Left lung (tissue), 10 donors: ENCODE results near the gene PDE4DIP. TPM values are rescaled to one million over a fixed set of nuclear protein-coding genes. Genes with fewer than 3 reads are reported as not detected.
"Not testable (repeated sequence)": the region's sequence is repeated elsewhere in the genome, so short reads cannot be mapped to it uniquely, and the experiment has no call there.

Source experiments
- ATAC-seq: fragments of 200-7000 bp; cut with Tn5 transposase; one replicate; pipeline ENCODE4 v1.9.1; 2020; ENCODE audit warnings: moderate library complexity
- DNase-seq, 4 donors: peaks; one replicate each; pipeline ENCODE4 v3.0.0-alpha.2; 2013 to 2020
- H3K27ac ChIP-seq, 2 donors: fragments of 200-600 bp; sonication (generic) in 1 of 2; one replicate each; pipeline versions ENCODE4 v1.5.0 to v1.8.0; 2020 to 2021
- H3K27me3 ChIP-seq, 2 donors: fragments of 200-600 bp; sonication (generic) in 1 of 2; one replicate each; pipeline versions ENCODE4 v1.5.0 to v1.8.0; 2020 to 2021
- H3K36me3 ChIP-seq, 2 donors: fragments of 200-600 bp; sonication (generic) in 1 of 2; one replicate each; pipeline versions ENCODE4 v1.5.0 to v1.8.0; 2020 to 2021
- H3K4me1 ChIP-seq, 2 donors: fragments of 200-600 bp; one replicate each; pipeline ENCODE4 v1.8.0; 2021
- H3K4me3 ChIP-seq, 2 donors: fragments of 200-600 bp; sonication (generic) in 1 of 2; one replicate each; pipeline versions ENCODE4 v1.5.0 to v1.8.0; 2020 to 2021; ENCODE audit warnings: mild to moderate bottlenecking in 1 of 2
- H3K9me3 ChIP-seq, 2 donors: fragments of 200-600 bp; sonication (generic) in 1 of 2; one replicate each; pipeline versions ENCODE4 v1.5.0 to v1.8.0; 2020 to 2021
- intact Hi-C, 2 donors: fragments of 100-400 bp; cut with DNase I; formaldehyde crosslinking; loops; one replicate each; pipeline versions ENCODE4 v1.11.2 to v1.14.2; 2022
- polyA plus RNA-seq, 6 donors: library from polyadenylated mRNA; unstranded; fragments of 120-200 nt; gene quantifications; one replicate each; pipeline ENCODE4 v1.2.1, GENCODE V29; 2013; ENCODE audit not compliant: insufficient read length in 6 of 6
- total RNA-seq, 2 donors: library from RNA; stranded (reverse); fragmentation: NEBNext Ultra II Directional; extraction: Animal tissue kit (Norgen Biotek cat#: 25700); gene quantifications; one replicate each; pipeline ENCODE4 v1.2.1, GENCODE V29; 2021
- donor health status: DM: no; HTN: yes; CAD: no.
- donor health status: DM: no; HTN: no; CAD: no.

Gene PDE4DIP
- total and polyA plus RNA-seq, 8 donors: 46.3 to 139 (median 61.5) TPM

DNA sequence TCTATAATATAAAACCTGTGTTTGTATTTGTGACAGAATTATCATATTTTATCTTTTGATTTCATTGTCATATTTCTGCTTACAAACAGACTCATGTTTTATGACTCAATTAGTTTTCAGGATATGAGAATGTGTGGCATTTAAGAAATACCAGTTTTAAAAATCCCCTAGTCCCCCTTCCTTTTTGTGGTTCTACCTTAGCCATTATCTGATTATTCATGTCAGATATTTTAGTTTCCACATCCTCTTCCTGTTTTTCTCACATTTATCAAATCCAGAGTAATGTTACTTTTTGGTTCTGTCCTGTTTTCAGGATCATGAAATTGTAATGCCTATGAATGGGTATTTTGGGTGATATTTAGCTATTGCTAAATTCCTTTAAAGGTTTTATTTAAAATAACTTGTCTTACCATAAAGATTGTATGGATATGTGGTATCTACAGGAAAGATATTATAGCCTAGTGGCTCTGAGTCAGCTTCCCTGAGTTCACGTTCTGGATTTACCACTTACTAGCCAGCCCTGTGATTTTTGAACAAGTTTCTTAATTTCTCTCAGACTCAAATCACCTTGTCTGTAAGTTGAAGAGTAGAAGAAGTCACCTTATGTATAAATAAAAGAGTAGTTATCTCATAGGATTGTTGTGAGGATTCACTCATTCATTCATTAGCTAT lies 131.8 kb downstream of the PDE4DIP start:
- peaks cover 0 to 36% of the 10 kb centered on the region in 2 donors for H3K36me3 ChIP-seq
- DNase-seq, H3K4me1 ChIP-seq, intact Hi-C loops, H3K27ac ChIP-seq, H3K27me3 ChIP-seq, H3K9me3 ChIP-seq, ATAC-seq, H3K4me3 ChIP-seq: not testable (repeated sequence)

DNA sequence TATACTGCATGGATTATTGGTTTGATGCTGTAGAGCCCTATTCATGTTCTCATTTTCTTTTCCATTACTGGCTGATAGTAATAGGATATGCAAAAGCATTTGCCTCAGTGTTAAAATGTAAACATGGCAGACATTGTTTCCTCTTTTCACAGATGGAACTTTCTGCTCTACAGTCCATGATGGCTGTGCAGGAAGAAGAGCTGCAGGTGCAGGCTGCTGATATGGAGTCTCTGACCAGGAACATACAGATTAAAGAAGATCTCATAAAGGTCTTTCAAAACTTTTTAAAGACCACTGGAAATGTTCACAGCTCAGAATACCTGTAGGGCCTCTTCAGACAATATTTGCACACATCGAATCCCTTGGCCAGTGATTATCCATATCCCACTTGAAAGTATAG lies 133.6 kb downstream of the PDE4DIP start:
- H3K4me3 ChIP-seq, DNase-seq, H3K27me3 ChIP-seq, ATAC-seq, H3K9me3 ChIP-seq, H3K4me1 ChIP-seq, H3K27ac ChIP-seq, intact Hi-C loops: not testable (repeated sequence)
- peaks cover 0 to 53% of the 10 kb centered on the region in 2 donors for H3K36me3 ChIP-seq

GRCh38 chr1:148989378-148989777 lies 145.2 kb downstream of the PDE4DIP start:
- H3K4me3 ChIP-seq, ATAC-seq, H3K9me3 ChIP-seq, intact Hi-C loops, DNase-seq, H3K4me1 ChIP-seq, H3K36me3 ChIP-seq, H3K27ac ChIP-seq, H3K27me3 ChIP-seq: not testable (repeated sequence)

DNA sequence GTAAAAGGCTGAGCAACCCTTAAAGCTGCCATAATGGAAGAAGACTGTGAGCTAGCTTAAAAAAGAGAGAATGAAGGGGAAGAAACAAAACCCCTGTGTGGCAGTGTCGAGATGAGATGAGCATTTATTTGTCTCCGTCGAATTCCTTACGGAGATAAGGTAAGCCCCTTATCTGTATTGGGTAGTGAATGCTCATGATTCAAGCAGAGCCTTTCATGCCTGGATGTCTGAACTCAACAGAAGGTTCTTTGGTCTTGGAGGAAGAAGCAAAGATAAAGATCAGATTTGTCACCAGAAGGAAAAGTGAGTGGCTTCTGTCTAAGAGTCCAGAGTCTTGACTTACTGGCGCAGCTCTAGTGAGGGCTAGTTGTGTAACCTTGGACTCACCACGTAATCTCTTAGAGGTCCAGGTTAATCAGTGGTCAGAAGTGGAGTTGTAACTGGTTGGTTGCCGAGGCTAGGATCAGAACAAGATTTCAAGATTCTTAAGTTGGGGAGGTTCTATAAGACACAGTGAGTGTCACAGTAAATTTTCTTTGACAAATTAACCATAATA lies 146.1 kb downstream of the PDE4DIP start:
- ATAC-seq, DNase-seq, intact Hi-C loops, H3K27ac ChIP-seq, H3K9me3 ChIP-seq, H3K4me3 ChIP-seq, H3K4me1 ChIP-seq, H3K36me3 ChIP-seq, H3K27me3 ChIP-seq: not testable (repeated sequence)

GRCh38 chr1:148991818-148992217 lies 147.6 kb downstream of the PDE4DIP start:
- H3K4me1 ChIP-seq, DNase-seq, H3K4me3 ChIP-seq, H3K27ac ChIP-seq, intact Hi-C loops, ATAC-seq, H3K36me3 ChIP-seq, H3K27me3 ChIP-seq, H3K9me3 ChIP-seq: not testable (repeated sequence)

- not testable (repeated sequence) for H3K4me3 ChIP-seq
Measured at GRCh38 chr1:148992364-148992763, 148.1 kb downstream of the PDE4DIP start.

GRCh38 chr1:148996449-148997224 lies 152.4 kb downstream of the PDE4DIP start:
- H3K27me3 ChIP-seq, H3K4me1 ChIP-seq, H3K36me3 ChIP-seq, H3K4me3 ChIP-seq, H3K27ac ChIP-seq, H3K9me3 ChIP-seq, ATAC-seq, intact Hi-C loops, DNase-seq: not testable (repeated sequence)

More at GRCh38 chr1:148992364-148992763, 148.1 kb downstream of the PDE4DIP start:
- H3K36me3 ChIP-seq, H3K27me3 ChIP-seq, H3K4me1 ChIP-seq, intact Hi-C loops, H3K9me3 ChIP-seq, DNase-seq, H3K27ac ChIP-seq: not testable (repeated sequence)
- peak; percentile 33 for ATAC-seq

- H3K36me3 ChIP-seq, DNase-seq, H3K27ac ChIP-seq, H3K4me3 ChIP-seq, H3K27me3 ChIP-seq, H3K4me1 ChIP-seq, ATAC-seq, intact Hi-C loops, H3K9me3 ChIP-seq: not testable (repeated sequence)
Measured at GRCh38 chr1:148997405-148997804, 153.2 kb downstream of the PDE4DIP start.

DNA sequence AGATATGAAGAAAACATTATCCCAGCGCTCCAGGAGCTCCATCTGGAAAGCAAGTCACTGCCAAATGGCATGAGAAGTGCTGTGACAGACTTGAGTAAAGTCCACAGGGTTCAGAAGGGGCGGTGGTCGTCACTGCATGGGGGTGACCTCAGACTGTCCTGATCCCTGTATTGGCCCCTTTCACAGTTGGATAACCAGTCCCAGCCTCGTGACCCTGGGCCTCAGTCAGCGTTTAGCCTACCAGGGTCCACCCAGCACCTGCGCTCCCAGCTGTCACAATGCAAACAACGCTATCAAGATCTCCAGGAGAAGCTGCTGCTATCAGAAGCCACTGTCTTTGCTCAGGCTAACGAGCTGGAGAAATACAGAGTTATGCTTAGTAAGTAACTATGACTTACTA lies 158.4 kb downstream of the PDE4DIP start:
- H3K27me3 ChIP-seq, H3K36me3 ChIP-seq, H3K4me1 ChIP-seq, H3K4me3 ChIP-seq, intact Hi-C loops, H3K27ac ChIP-seq, ATAC-seq, DNase-seq, H3K9me3 ChIP-seq: not testable (repeated sequence)

- not testable (repeated sequence) for H3K4me1 ChIP-seq
Measured at GRCh38 chr1:149008326-149008725, 164.1 kb downstream of the PDE4DIP start.

GRCh38 chr1:149008769-149009168 lies 164.5 kb downstream of the PDE4DIP start:
- ATAC-seq, DNase-seq, intact Hi-C loops, H3K4me3 ChIP-seq, H3K36me3 ChIP-seq, H3K27ac ChIP-seq, H3K4me1 ChIP-seq, H3K9me3 ChIP-seq, H3K27me3 ChIP-seq: not testable (repeated sequence)

More at GRCh38 chr1:149008326-149008725, 164.1 kb downstream of the PDE4DIP start:
- DNase-seq, ATAC-seq, H3K27me3 ChIP-seq, intact Hi-C loops, H3K36me3 ChIP-seq, H3K27ac ChIP-seq, H3K4me3 ChIP-seq, H3K9me3 ChIP-seq: not testable (repeated sequence)

- DNase-seq, H3K36me3 ChIP-seq, intact Hi-C loops, H3K9me3 ChIP-seq, H3K27ac ChIP-seq, H3K27me3 ChIP-seq, ATAC-seq, H3K4me3 ChIP-seq, H3K4me1 ChIP-seq: not testable (repeated sequence)
Measured at GRCh38 chr1:149009761-149010160, 165.5 kb downstream of the PDE4DIP start.

- intact Hi-C loops, DNase-seq, H3K27ac ChIP-seq, H3K4me3 ChIP-seq, H3K4me1 ChIP-seq, H3K27me3 ChIP-seq, ATAC-seq, H3K9me3 ChIP-seq, H3K36me3 ChIP-seq: not testable (repeated sequence)
Measured at GRCh38 chr1:149012599-149012998, 168.4 kb downstream of the PDE4DIP start.
